ENCODE measurements around the gene TMEM123.

The TMEM123 gene

DNA sequence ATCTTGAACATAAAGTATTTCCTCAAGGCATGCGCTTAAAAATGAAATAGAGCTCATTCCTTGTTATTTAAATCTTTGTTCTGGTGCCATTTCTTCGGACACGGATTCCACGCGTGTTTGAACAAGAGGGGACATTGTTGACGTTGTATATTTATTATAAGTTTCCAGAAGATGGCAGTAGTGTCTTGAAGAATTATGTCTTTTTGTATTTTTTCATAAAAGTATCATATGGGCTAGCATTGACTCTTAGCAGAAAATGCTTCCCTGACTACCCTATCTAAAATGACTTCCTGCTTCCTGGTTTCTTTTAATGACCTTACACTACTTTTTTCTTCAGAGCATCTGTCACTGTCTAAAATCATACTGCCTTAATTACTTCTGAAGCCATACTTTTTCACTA lies 85.2 kb downstream of the TMEM123 start:
- no peak for DNase-seq (ENCODE audit: low read depth in 1 of 2, low spot score in 1 of 2)

- no peak for DNase-seq (ENCODE audit: low read depth in 1 of 2, low spot score in 1 of 2)
Observed at GRCh38 chr11:102364991-102365390, 87.6 kb downstream of the TMEM123 start.

GRCh38 chr11:102361086-102362031 lies 91.2 kb downstream of the TMEM123 start:
- DNase-seq (ENCODE audit: low read depth in 1 of 2, low spot score in 1 of 2): no peak

GRCh38 chr11:102360681-102361080 lies 91.9 kb downstream of the TMEM123 start:
- no peak for DNase-seq (ENCODE audit: low read depth in 1 of 2, low spot score in 1 of 2)

DNA sequence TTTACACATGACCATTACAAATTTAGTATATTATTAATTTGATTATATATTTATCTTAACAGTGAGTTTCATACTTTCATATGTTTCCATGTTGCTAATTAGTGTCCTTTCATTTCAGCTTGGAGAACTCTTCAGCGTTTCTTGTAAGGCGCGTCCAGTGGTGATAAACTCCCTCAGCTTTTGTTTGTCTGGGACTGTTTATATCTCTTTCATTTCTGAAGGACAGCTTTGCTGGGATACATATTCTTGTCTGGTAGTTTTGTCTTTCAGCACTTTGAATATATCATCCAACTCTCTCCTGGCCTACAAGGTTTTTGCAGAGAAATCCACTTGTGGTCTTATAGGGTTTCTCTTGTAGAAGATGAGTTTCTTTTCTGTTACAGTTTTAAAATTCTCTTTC lies 93.2 kb downstream of the TMEM123 start:
- DNase-seq (ENCODE audit: low read depth in 1 of 2, low spot score in 1 of 2): no peak

- DNase-seq (ENCODE audit: low read depth in 1 of 2, low spot score in 1 of 2): no peak
Observed at GRCh38 chr11:102357116-102357515, 95.4 kb downstream of the TMEM123 start.

DNA sequence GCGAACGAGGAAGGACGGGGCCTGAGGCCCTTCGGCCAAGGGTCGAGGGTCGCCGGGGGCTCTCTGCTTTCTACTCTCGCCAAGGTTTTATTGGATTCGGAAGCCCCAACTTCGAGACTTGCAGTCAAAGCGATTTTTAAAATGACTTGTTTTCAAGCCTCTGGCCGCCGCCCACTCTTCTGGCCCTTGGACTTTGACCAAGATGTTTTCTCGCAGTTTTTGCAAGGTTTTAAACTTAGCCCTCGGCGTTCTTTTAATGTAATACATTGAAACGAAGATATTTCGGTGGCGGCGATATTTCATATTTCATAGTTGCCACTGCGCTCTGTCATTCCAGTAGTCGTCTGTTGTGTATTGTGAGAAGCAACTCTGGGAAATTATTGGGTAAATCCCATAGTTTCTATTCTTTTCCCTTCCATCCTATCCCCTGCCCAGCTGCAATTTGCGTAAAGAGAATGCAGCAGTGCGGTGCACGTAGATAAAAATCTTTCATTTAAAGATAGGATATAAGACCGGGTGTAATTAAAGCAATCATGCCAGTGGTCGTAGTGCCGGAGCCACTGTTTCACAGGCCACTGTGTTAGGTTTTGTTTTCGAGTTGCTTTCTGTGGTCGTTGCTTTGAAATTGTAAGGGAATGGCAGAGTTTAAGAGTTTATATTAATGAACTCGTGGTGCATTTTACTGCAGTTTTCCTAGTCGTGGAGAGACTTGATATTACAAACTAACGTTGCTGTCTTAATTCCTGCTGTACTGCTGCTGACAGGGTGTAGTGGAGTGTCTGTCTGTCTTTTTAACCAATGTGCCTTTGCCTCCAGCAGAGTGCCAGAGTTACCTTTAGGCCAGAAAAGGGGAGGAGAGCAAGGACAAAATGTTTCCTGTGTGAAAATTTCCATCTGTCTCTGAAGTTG lies 104.8 kb downstream of the TMEM123 start:
- no peak for DNase-seq (ENCODE audit: low read depth in 1 of 2, low spot score in 1 of 2)

- peak; percentile 90 for DNase-seq (ENCODE audit: low read depth in 1 of 2, low spot score in 1 of 2)
Observed at GRCh38 chr11:102346748-102347461, 105.7 kb downstream of the TMEM123 start, which contains the start of gene BIRC2. BIRC2 (plus strand) TSS chr11:102347214; CDS start chr11:102349855, 2,641 bp downstream.

DNA sequence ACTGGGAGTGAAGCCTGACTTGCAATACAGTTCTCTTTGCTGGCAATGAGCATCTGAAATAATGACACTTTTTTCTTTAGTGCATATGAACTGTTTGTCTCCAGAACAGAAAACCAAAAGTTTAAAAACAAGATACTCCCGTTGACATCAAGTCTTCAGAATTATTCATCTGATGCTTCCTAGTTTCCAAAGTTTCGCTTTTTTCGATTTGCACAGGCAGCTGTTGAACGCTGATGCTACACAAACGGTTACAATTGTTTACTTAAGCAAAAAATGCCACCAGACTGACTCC lies 106.2 kb downstream of the TMEM123 start:
- DNase-seq (ENCODE audit: low read depth in 1 of 2, low spot score in 1 of 2): no peak
